Stimulated activated CD4-positive, alpha-beta T cell treated with anti-CD3 and anti-CD28 coated beads, TNF-alpha, amount 100 ng/mL, for 24 hours (primary cell): ENCODE results near the gene PRKAR1B.

ENCODE experiments used
- DNase-seq, 3 experiments: peaks; one replicate each; pipeline ENCODE4 v3.0.0-alpha.2; 2020; ENCODE audit warnings: low read depth in 3 of 3

Gene PRKAR1B

GRCh38 chr7:521221-522070 is 205.6 kb downstream of the PRKAR1B start:
- no peak for DNase-seq

DNA sequence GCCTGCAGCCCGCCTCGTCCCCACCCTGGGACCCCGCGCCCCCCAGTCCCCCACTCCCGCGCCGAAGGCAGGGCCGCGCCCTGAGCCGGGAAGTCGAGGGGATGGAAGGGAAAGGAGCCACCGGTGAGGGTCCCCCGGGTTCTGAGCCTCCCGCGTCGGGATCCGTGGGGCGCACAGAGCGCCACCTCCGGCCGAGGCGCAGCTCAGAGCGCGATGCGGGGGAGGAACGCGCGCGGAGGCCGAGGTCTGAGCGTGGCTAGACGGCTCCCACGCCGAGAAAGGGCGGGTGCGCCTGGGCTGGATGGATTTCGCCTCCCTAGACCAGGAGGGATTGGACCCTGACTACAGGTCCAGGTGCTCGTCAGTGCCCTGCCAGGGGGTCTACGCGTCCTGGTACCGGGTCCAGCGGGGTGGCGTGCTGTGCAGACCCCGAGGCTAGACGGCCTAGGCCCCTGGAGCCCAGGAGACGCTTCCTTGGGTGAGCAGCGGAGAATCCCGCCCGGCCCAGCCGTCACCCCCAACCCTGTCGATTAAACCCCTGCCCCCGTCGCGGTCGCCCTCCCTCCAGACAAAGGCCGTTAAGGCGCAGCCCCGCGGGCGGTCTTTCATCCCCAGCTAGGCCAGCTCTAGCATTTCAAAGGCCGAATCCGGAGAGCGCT is 206.4 kb downstream of the PRKAR1B start:
- no peak for DNase-seq

DNA sequence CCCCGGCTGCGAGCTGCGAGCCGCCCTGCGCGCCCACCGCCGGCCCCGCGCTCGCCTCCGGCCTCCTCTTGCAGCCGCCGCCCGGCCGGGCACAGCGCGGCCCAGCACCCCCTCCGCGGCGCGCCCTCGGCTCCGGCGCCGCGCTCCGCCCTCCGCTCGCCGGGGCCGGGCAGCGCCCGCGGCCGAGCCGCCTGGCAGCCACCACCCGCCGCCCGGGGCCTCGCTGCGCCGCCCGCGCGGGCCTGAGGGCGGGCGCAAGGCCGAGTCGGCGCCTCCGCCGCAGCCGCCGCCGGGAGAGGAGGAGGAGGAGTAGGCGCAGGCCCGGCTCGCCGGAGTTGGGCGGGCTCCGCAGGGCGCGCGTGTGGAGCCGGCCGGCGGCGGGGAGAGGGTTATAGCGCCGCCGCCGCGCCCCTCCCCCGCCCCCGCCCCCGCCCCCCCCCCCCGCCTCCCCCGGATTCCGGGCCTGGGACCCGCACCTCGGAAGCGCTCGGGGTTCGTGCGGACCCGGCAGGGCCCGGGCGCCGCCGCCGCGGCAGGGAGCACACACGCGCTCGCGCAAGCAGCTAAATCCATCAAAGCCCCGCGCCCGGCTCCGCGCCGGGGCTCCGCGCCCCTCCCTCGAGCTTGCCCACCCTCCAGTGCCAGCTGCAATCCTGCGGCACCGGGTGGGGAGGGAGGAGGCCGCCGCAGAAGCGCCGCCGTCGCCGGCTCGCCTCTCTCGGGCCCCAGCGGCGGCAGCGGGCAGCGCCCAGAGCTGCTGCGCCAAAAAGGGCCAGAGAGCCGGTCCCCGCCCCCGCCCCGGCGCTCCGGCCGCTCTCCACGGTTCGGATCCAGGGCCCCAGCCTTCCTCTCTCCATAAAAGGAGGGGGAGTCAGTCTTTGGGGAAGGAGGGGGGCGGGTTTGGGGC is 207.3 kb downstream of the PRKAR1B start, which contains the start of gene PDGFA:
Gene PDGFA (minus strand): TSS at position 363 of the 907 bp plus-strand sequence. CDS start 845 bp downstream, outside the sequence.
- DNase-seq, result peak in 1 of 3 experiments; percentile 29

DNA sequence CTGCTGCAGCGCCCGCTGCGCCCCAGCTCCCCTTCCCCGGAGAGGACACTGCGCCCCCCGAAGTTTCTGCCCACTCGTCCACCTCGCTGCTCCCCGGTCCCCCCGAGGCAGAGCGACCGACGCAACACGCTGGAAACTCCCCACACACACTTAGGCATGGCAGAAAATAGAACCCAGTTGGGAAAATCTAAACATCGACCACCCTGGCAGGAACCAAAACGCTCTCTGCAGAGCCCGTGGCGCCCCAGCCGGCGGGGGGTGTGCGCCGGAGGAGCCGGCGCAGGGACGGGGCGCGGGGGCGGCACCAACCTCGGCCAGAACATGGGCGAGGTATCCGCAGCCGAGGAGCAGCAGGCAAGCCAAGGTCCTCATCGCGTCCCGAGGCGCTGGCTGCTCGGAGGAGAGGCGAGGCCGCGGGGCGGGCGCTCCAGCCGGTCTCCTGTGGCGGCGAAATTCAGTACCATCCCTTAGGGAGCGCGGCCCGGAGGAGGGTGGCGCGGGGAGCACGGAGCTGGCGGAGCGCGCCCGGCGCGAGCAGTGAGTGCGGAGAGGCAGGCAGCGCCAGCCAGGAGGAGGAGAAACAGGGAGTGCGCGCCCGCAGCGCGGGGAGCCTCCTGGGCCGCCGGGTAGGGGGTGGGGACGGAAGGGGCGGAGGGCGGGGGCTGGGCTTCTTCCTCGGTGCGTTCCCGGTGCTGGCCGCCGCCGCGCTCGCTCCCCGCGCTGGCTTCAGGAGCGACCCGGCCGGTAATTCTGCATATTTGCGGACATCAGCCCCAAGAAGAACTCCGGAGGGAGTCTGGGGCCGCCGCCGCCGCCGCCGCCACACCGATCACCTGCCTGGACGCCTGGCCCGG is 208.2 kb downstream of the PRKAR1B start:
- DNase-seq, result peak in 2 of 3 experiments; percentile 31 to 72

GRCh38 chr7:517774-518629 is 209.1 kb downstream of the PRKAR1B start:
- DNase-seq, result peak in 1 of 3 experiments; percentile 16

- DNase-seq, result peak in 1 of 3 experiments; percentile 38
Observed at GRCh38 chr7:516606-517456, 210.2 kb downstream of the PRKAR1B start.

DNA sequence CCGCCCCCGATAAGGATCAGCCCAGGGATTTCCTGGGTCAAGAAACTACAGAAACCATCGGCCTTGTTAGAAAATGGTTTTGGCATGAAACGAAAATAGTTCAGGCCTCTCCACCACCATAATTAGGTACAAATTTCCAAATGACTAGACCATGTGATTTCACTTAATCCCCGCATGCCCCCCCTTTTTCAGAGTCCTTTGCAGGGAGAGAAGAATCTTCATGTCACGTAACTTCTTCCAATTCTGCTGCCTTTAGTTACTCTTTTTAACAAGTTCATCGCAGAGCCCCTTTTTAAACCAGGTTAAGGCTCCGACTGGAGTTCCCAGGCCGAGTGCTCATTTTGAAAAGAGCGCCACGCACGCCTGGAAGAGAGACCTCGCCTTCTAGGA is 210.9 kb downstream of the PRKAR1B start:
- no peak for DNase-seq

DNA sequence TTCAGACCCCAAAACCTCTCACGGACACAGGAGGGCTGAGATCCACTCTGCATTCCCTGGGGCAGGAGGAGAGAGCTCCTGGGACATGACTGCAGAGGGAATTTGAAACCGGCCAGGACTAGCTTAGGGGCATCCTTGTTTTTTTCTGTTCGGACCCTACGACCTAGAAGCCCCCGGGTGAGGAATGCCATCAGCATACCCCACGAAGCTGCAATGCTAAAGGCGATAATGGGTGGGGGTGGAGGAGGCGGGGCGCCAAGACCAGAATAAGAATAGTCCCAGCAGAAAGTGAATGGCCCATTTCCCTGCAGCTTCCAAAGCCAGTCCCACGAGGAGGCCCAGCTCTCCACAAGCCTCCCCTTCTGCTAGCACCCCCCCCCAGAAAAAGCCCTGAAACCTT is 211.5 kb downstream of the PRKAR1B start:
- DNase-seq, result no peak

GRCh38 chr7:514651-515598 is 212.2 kb downstream of the PRKAR1B start:
- DNase-seq, result no peak

DNA sequence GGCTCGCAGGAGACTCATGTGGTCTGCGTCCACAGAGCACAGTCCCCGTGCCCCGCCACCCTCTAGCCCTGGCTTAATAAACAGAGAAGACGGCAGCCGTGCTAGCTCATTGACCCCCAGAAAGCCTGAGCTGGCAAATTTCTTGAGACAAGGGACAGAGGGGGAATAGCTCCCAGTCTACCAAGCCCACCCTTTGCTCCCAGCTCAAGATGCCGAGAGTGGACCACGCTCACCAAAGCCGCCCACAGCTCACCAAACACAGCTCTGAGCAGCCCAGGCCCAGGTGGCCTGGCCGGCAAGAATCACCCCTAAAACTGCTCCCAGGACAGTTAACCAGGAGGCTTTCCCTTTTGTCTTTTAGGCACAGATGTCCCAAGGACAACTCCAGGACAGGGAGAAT is 212.8 kb downstream of the PRKAR1B start:
- DNase-seq, result no peak

DNA sequence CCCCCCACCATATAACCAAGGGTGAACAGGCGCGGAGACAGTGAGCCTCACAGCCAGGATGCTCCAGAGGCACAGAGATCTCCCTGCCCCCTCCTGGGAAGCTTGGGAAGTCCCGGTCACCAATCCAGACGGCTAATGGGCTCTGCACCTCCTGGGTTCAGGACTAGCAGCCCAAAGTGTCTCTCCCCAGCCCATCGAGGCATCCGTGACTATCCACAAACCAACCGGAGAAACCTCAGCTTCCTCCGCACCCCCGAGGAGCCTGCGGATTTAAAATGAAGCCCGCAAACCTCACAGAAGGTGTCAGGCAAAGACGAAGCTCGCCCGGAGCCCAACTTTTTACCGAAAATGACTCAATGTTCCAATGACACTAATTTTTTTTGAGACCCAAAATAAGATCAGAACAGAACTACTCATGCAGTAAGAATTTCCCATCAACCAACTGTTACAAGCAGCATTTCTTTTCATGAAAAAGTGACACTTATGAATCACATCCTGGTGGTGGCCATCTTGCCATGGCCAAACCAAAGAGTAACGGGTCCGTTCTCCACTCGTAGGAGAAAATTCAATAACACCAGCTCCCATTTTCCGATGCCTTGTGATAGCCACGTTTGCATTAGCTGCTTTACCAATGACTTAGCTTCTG is 213.4 kb downstream of the PRKAR1B start:
- DNase-seq, result no peak

GRCh38 chr7:512541-513311 is 214.4 kb downstream of the PRKAR1B start:
- no peak for DNase-seq

DNA sequence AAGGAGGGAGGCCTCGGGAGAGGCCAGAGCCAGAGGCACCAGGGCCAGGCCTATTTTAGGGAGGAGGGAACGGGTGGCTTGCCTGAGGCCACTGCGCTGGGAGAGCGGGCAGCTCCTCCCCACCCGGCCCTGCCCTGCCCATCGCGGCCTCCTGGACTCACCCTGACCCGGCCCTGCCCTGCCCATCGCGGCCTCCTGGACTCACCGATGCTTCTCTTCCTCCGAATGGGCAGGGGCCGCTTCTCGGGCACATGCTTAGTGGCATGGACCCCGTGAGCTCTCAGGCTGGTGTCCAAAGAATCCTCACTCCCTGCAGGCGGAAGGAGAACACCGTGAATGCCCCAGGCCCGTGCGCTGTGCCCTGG is 215.0 kb downstream of the PRKAR1B start:
- no peak for DNase-seq

- DNase-seq, result no peak
Observed at GRCh38 chr7:511476-512145, 215.5 kb downstream of the PRKAR1B start.

GRCh38 chr7:510782-511281 is 216.2 kb downstream of the PRKAR1B start:
- no peak for DNase-seq

DNA sequence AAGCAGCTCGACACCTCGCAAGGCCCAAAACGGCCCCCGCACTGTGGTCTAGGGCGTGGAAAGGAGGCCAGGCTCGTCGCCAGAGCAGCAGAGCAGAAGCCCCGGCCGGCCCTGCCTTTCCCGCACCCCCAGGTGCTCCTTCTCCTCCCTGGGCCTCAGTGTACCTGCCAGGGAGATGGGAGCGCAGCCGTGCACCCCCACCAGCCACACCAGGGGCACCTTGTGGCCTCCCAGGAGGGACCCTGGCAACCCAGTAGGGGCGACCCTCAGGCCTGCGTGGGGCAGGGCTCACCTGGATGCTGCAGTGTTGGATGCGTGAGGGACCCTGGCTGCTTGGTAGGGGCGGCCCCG is 217.0 kb downstream of the PRKAR1B start:
- DNase-seq, result no peak
